HepG2 (cell line): ENCODE data around the gene RNF183. TPM values are rescaled to one million over a fixed set of nuclear protein-coding genes. Genes with fewer than 3 reads are reported as not detected.

Experiments used
- CTCF ChIP-seq: sonication (generic); formaldehyde crosslinking; IDR thresholded peaks from 2 replicates; pipeline ENCODE4 v1.5.0; 2020; ENCODE audit warnings: mild to moderate bottlenecking, missing genetic modification reagents, moderate library complexity
- GABPA ChIP-seq, 2 experiments: IDR thresholded peaks; 2 replicates each; pipeline ENCODE4 v1.6.1; 2011 to 2016; ENCODE audit warnings: low read depth in 2 of 2, low read length in 1 of 2, missing biosample characterization in 1 of 2, missing genetic modification characterization in 1 of 2
- MAX ChIP-seq: IDR thresholded peaks from 2 replicates; pipeline ENCODE4 v1.6.1; 2012; ENCODE audit warnings: inconsistent platforms
- MNT ChIP-seq: fragments of 450-650 bp; IDR thresholded peaks from 2 replicates; pipeline ENCODE4 v1.6.1; 2016
- NFE2 ChIP-seq: sonication (generic); formaldehyde crosslinking; IDR thresholded peaks from 2 replicates; pipeline ENCODE4 v1.4.0; 2020; ENCODE audit warnings: missing genetic modification reagents
- RBAK ChIP-seq: sonication (generic); formaldehyde crosslinking; IDR thresholded peaks from 2 replicates; pipeline ENCODE4 v1.5.1; 2020; ENCODE audit warnings: mild to moderate bottlenecking, missing genetic modification reagents
- RFX3 ChIP-seq: IDR thresholded peaks from 2 replicates; pipeline ENCODE4 v1.6.1; 2016; ENCODE audit warnings: missing biosample characterization, missing genetic modification reagents
- SCMH1 ChIP-seq: sonication (generic); formaldehyde crosslinking; IDR thresholded peaks from 2 replicates; pipeline ENCODE4 v1.9.0; 2021; ENCODE audit warnings: missing genetic modification reagents, mild to moderate bottlenecking, borderline replicate concordance
- ZBTB40 ChIP-seq, 2 experiments: fragments of 450-650 bp in 1 of 2; sonication (generic) in 1 of 2; formaldehyde crosslinking in 1 of 2; IDR thresholded peaks; 2 replicates each; pipeline versions ENCODE4 v1.6.1 to v1.8.0; 2016 to 2022; ENCODE audit warnings: antibody characterized with exemption in 1 of 2, mild to moderate bottlenecking in 1 of 2, missing genetic modification reagents in 1 of 2
- ZGPAT ChIP-seq: IDR thresholded peaks from 2 replicates; pipeline ENCODE4 v1.6.1; 2016; ENCODE audit warnings: mild to moderate bottlenecking
- ZNF713 ChIP-seq: sonication (generic); formaldehyde crosslinking; IDR thresholded peaks from 2 replicates; pipeline ENCODE4 v1.4.0; 2020; ENCODE audit warnings: mild to moderate bottlenecking, missing genetic modification reagents
- ZNF737 ChIP-seq: sonication (generic); formaldehyde crosslinking; IDR thresholded peaks from 2 replicates; pipeline ENCODE4 v1.5.0; 2020; ENCODE audit warnings: missing genetic modification reagents, mild to moderate bottlenecking, borderline replicate concordance
- polyA plus RNA-seq, 8 experiments: library from polyadenylated mRNA; depleted of rRNA in 3 of 8; stranded (reverse) in 7 of 8; unstranded in 1 of 8; fragments of >200 nt; fragmentation: Illumina TruSeq in 4 of 8; extraction: Trizol in 4 of 8; gene quantifications; 2 replicates each; pipeline versions ENCODE4 v1.2.1 to v1.2.3, GENCODE V29; 2011 to 2016; ENCODE audit warnings: low read depth in 4 of 8, missing spikeins in 1 of 8, mixed read lengths in 1 of 8; ENCODE audit not compliant: insufficient read depth in 1 of 8
- total RNA-seq, 5 experiments: library from RNA; depleted of rRNA; stranded (reverse); fragments of >200 nt; fragmentation: Illumina TruSeq; extraction: Trizol; gene quantifications; 2 replicates each; pipeline ENCODE4 v1.2.3, GENCODE V29; 2016; ENCODE audit warnings: low read depth in 1 of 5

RNF183 gene
- total and polyA plus RNA-seq, 2 of the 13 experiments (the other 11 are each of a cell fraction or from before 2014, with no cell fraction given), result 0.13 to 6.5 TPM

GRCh38 chr9:113274474-113275156 is 28.6 kb downstream of the RNF183 start (continued):
- TF ChIP-seq ZBTB40 (IDR thresholded peaks at IDR 0.05) (no peak), ZBTB40 (CRISPR knock-in tag; IDR thresholded peaks at IDR 0.05) (no peak), GABPA (IDR thresholded peaks at IDR 0.05; ENCODE audit: low read depth, low read length) (no peak), GABPA (CRISPR knock-in tag; IDR thresholded peaks at IDR 0.05; ENCODE audit: low read depth) (peak; percentile 46; the same call in 1 of the 2 replicates), ZNF713 (CRISPR knock-in tag) (no peak), SCMH1 (no peak), RFX3 (CRISPR knock-in tag) (no peak), MNT (no peak), ZGPAT (no peak), RBAK (CRISPR knock-in tag) (no peak), ZNF737 (CRISPR knock-in tag) (no peak), MAX (no peak), NFE2 (no peak), CTCF (CRISPR knock-in tag) (peak; percentile 70)
